Osteoblast (primary cell): ENCODE data around the gene PKP3. TPM values are rescaled to one million over a fixed set of nuclear protein-coding genes. Genes with fewer than 3 reads are reported as not detected.

Source experiments
- DNase-seq: peaks from one replicate; pipeline ENCODE4 v3.0.0; 2011; ENCODE audit warnings: low spot score, mixed read lengths; ENCODE audit not compliant: insufficient read length; ENCODE audit errors: missing footprints
- H2AFZ ChIP-seq: 2 replicates; pipeline ENCODE4 v1.6.0; 2011; ENCODE audit warnings: mild to moderate bottlenecking, low read length
- H3K27ac ChIP-seq: 2 replicates; pipeline ENCODE4 v1.5.1; 2011; ENCODE audit warnings: mild to moderate bottlenecking, low read depth, low read length, moderate library complexity
- H3K27me3 ChIP-seq: 2 replicates; pipeline ENCODE4 v1.6.0; 2012; ENCODE audit warnings: mild to moderate bottlenecking, control low read depth, inconsistent platforms, low read length, moderate library complexity; ENCODE audit not compliant: insufficient read depth
- H3K36me3 ChIP-seq: 2 replicates; pipeline ENCODE4 v1.5.1; 2011; ENCODE audit warnings: mild to moderate bottlenecking, low read length, control low read depth, moderate library complexity; ENCODE audit not compliant: insufficient read depth
- H3K4me1 ChIP-seq: 2 replicates; pipeline ENCODE4 v1.5.1; 2011; ENCODE audit warnings: mild to moderate bottlenecking, low read length, control low read depth, moderate library complexity; ENCODE audit not compliant: insufficient read depth
- H3K4me2 ChIP-seq: 2 replicates; pipeline ENCODE4 v1.6.0; 2011; ENCODE audit warnings: mild to moderate bottlenecking, low read length; ENCODE audit not compliant: insufficient read depth
- H3K4me3 ChIP-seq: fragments of 200-600 bp; sonication (generic); 3 replicates; pipeline ENCODE4 v1.5.1; 2012; ENCODE audit warnings: mild to moderate bottlenecking, low read length, inconsistent platforms; ENCODE audit not compliant: insufficient read depth
- H3K79me2 ChIP-seq: 2 replicates; pipeline ENCODE4 v1.6.0; 2012; ENCODE audit warnings: mild to moderate bottlenecking, low read length, control low read depth, inconsistent platforms; ENCODE audit not compliant: insufficient read depth
- H3K9me3 ChIP-seq: 2 replicates; pipeline ENCODE4 v1.5.1; 2011; ENCODE audit warnings: low read depth, low read length, control low read depth
- H4K20me1 ChIP-seq: 2 replicates; pipeline ENCODE4 v1.6.0; 2012; ENCODE audit warnings: mild to moderate bottlenecking, low read length, control low read depth; ENCODE audit not compliant: insufficient read depth
- total RNA-seq: library from RNA; depleted of rRNA; stranded (reverse); fragments of >200 nt; gene quantifications from 2 replicates; pipeline ENCODE4 v1.2.3, GENCODE V29; 2012
- TF ChIP-seq, protein P1 (sequence below): IDR thresholded peaks from 2 replicates; pipeline ENCODE4 v1.5.1; 2011; ENCODE audit warnings: mild to moderate bottlenecking, low read depth, low read length, moderate library complexity; ENCODE audit errors: extremely low read depth

The PKP3 gene
- total RNA-seq, 1 donor = 2.5 TPM

DNA sequence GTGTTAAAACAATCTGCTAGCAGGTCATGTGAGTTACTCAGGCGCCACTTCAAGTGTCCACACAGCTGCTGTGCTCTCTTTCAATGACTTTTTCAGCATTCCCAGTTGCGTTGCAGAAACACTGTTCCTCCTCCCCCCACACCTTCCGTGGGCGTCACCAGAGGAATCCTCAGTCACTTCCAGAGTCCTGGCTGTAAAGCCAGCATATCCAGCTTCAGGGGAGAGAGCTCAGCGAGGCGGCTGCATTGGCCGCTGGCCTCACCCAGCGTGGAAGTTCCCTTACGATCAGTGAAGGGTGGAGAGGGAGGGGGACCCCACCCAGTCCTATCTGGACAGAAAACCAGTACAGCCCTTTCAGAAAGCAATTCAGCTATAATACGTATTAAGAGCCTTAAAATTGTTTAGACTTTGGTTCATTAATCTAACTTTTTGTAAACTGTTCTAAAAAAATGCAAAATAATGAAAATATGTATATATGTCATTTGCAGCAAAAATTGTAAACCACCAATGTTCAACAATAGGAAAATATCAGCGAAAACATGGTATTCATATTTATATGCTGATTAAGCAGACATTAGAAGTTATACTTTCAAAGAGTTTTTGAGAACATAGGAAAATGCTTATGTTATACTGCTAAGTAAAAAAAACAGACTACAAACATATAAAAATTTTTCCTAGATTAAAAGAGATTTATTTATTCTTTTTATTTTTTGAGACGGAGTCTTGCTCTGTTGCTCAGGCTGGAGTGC, 50.6 kb downstream of the PKP3 start:
- H3K27ac ChIP-seq = no peak overlapping the region

DNA sequence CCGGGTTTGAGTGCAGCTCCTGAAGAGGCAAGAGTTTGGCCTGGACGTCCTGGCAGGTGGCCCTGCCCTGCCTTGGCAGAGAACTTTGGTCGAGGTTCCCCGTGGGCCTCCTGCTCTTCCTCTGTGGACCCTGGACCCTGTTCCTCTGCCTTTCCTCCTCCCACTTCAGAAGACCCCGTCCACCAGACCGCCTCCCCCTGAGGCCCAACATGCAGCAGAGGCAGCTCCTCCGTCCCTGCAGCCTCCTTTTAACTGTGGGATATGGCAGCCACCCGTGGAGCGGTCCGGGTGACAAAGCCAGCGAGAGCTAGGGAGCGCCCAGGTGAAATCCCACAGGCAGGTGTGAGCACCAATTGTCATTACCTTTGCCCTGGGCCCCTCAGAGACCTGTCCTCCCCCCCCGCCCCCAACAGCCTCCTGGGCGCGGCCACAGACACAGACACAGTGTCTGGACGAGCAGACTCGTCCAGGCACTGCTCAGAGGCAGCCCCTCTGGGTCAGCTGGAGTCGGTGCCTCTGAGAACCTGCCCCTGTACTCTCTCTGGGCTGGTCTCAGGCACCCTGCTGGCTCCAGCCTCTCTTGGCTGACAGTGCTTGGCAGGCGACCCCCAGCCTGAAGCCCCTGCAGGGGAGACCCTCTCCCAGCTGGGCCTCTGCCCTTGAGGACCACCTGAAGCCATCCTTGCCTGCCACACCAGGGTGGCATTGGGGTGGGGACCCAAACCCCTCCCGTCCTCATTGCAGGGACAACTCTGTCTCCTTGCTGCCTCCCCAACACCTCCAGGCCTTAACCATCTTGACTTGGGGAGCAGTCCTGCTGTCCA, 52.0 kb downstream of the PKP3 start:
- Histone ChIP-seq H3K27ac (no peak overlapping the region), H4K20me1 (peaks cover 2% of the 10 kb centered on the region), H3K79me2 (peaks cover 16% of the 10 kb centered on the region), H3K4me1 (peaks cover 19% of the 10 kb centered on the region), H3K36me3 (no peaks in the 10 kb centered on the region), H2AFZ (no peak overlapping the region), H3K9me3 (no peaks in the 10 kb centered on the region), H3K4me2 (no peak overlapping the region), H3K4me3 (no peak overlapping the region), H3K27me3 (peaks cover 15% of the 10 kb centered on the region)
- TF ChIP-seq, protein P1, sequence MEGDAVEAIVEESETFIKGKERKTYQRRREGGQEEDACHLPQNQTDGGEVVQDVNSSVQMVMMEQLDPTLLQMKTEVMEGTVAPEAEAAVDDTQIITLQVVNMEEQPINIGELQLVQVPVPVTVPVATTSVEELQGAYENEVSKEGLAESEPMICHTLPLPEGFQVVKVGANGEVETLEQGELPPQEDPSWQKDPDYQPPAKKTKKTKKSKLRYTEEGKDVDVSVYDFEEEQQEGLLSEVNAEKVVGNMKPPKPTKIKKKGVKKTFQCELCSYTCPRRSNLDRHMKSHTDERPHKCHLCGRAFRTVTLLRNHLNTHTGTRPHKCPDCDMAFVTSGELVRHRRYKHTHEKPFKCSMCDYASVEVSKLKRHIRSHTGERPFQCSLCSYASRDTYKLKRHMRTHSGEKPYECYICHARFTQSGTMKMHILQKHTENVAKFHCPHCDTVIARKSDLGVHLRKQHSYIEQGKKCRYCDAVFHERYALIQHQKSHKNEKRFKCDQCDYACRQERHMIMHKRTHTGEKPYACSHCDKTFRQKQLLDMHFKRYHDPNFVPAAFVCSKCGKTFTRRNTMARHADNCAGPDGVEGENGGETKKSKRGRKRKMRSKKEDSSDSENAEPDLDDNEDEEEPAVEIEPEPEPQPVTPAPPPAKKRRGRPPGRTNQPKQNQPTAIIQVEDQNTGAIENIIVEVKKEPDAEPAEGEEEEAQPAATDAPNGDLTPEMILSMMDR = no peak
- peak; percentile 71 for DNase-seq

More for the DNA sequence above, 50.6 kb downstream of the PKP3 start:
- H3K4me1 ChIP-seq = peaks cover 17% of the 10 kb centered on the region
- H3K27me3 ChIP-seq = peaks cover 23% of the 10 kb centered on the region
- H3K4me3 ChIP-seq = no peak overlapping the region
- H3K9me3 ChIP-seq = no peaks in the 10 kb centered on the region
- TF ChIP-seq, protein P1 = no peak
- no peaks in the 10 kb centered on the region for H3K36me3 ChIP-seq
- peak overlapping the region; percentile 59 for H2AFZ ChIP-seq
- DNase-seq = peak; percentile 90
- no peaks in the 10 kb centered on the region for H4K20me1 ChIP-seq
- H3K79me2 ChIP-seq = peaks cover 4% of the 10 kb centered on the region
- H3K4me2 ChIP-seq = peak overlapping the region; percentile 23

DNA sequence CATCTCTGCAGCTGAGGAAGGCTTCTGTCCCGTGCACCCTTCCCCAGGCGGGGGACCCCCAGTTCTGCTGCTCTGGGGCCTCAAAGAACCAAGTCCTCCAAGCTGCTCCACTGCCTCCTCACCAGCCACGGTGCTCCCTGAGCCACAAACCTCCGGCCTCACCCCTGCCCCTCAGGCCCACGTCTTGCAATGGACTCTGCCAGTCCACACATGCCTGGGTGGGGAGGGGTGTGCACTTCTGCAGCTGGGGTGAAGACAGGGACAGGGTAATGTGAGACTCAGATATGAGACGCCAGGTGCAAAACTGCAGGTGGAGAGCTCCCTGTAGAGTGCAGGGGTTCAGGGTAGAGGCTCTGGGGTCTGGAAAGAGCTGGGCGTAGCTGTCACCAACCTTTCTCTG, 52.9 kb downstream of the PKP3 start:
- peaks cover 26% of the 10 kb centered on the region for H3K79me2 ChIP-seq
- TF ChIP-seq, protein P1 = no peak
- H3K27ac ChIP-seq = no peak overlapping the region
- H3K4me3 ChIP-seq = no peak overlapping the region
- no peak overlapping the region for H2AFZ ChIP-seq
- H3K4me1 ChIP-seq = peaks cover 25% of the 10 kb centered on the region
- H3K36me3 ChIP-seq = no peaks in the 10 kb centered on the region
- H3K4me2 ChIP-seq = no peak overlapping the region
- H4K20me1 ChIP-seq = peaks cover 10% of the 10 kb centered on the region
- H3K27me3 ChIP-seq = peaks cover 9% of the 10 kb centered on the region
- H3K9me3 ChIP-seq = no peaks in the 10 kb centered on the region
- peak; percentile 47 for DNase-seq
